WTC11 (cell line): ENCODE measurements around the gene CACNA1C.

Source experiments
- ATF2 ChIP-seq: sonication (generic); formaldehyde crosslinking; IDR thresholded peaks from 2 replicates; pipeline ENCODE4 v1.8.1; 2022; ENCODE audit warnings: low read depth, missing genetic modification reagents, borderline replicate concordance
- ATF6 ChIP-seq: sonication (generic); formaldehyde crosslinking; IDR thresholded peaks from 2 replicates; pipeline ENCODE4 v1.8.1; 2023; ENCODE audit warnings: mild to moderate bottlenecking, missing genetic modification reagents
- CTCF ChIP-seq: fragments of 200-600 bp; IDR thresholded peaks from 2 replicates; pipeline ENCODE4 v1.8.0; 2022; ENCODE audit warnings: antibody characterized with exemption
- MAX ChIP-seq: sonication (generic); formaldehyde crosslinking; IDR thresholded peaks from 2 replicates; pipeline ENCODE4 v1.8.0; 2022; ENCODE audit warnings: mild to moderate bottlenecking, missing genetic modification reagents
- NR2C2 ChIP-seq: sonication (generic); formaldehyde crosslinking; IDR thresholded peaks from 2 replicates; pipeline ENCODE4 v1.8.0; 2022; ENCODE audit warnings: mild to moderate bottlenecking, missing genetic modification reagents
- RORB ChIP-seq: fragments of 250-450 bp; sonication (Bioruptor Pico); IDR thresholded peaks from 2 replicates; pipeline ENCODE4 v1.9.0; 2021; ENCODE audit warnings: mild to moderate bottlenecking
- SP1 ChIP-seq: sonication (generic); formaldehyde crosslinking; conservative IDR thresholded peaks from 2 replicates; pipeline ENCODE4 v1.8.1; 2022; ENCODE audit warnings: missing genetic modification reagents
- TCF7 ChIP-seq: sonication (generic); formaldehyde crosslinking; IDR thresholded peaks from 2 replicates; pipeline ENCODE4 v1.8.0; 2022; ENCODE audit warnings: mild to moderate bottlenecking, low read depth, missing genetic modification reagents, moderate library complexity
- USF1 ChIP-seq: sonication (generic); formaldehyde crosslinking; IDR thresholded peaks from 2 replicates; pipeline ENCODE4 v1.8.0; 2022; ENCODE audit warnings: mild to moderate bottlenecking, missing genetic modification reagents
- ZNF219 ChIP-seq: sonication (generic); formaldehyde crosslinking; IDR thresholded peaks from 2 replicates; pipeline ENCODE4 v1.8.0; 2023; ENCODE audit warnings: missing genetic modification reagents, mild to moderate bottlenecking, borderline replicate concordance

DNA sequence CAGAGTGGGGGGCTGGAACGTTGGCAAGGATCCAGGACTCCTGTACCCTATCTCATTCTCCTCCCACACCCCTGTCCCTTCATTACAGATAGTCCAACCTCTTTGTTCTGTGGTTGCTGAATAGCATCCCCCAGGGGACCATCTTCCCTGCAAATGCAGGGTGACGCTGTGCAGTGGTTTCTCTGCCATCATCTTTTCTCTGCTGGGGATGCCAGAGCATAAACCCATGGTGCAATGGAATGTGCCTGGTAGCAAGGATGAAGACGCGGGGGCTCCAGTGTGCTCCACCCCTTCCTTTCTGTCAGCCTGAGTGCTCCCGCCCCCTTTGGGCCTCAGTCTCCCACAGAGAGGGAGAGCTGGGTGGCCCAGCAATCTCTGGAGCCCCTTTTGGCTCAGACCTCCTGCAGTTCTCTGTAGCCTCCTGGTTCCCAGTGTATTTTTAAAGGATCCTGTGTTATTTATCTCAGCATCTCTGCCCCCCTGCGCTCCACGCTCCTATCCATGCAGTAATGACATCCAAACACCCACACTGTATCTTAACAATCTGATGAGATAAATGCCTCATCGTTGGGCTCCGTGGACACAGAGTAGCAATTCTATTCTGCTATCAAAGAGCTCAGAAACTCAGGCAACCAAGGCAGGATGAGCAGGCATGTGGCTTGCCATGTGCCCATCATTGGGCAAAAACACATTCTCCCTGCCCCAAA lies 212.8 kb downstream of the CACNA1C start:
- TF ChIP-seq RORB (CRISPR knock-in tag), result no peak
- TF ChIP-seq CTCF, result no peak
- TF ChIP-seq TCF7 (CRISPR knock-in tag), result no peak
- TF ChIP-seq MAX (CRISPR knock-in tag), result no peak
- no peak for TF ChIP-seq ATF2 (CRISPR knock-in tag)
- no peak for TF ChIP-seq USF1
- no peak for TF ChIP-seq ZNF219
- no peak for TF ChIP-seq ATF6 (CRISPR knock-in tag)
- TF ChIP-seq SP1 (CRISPR knock-in tag), result no peak
- TF ChIP-seq NR2C2, result no peak
